Measurements from ENCODE around the gene FAXC.

The FAXC gene

GRCh38 chr6:99349171-99350141 is at the start of gene FAXC:
TSS of gene FAXC (minus strand) at chr6:99349674. CDS start at chr6:99349372, 302 bp downstream.
- H2AFZ ChIP-seq (ENCODE audit: low read depth, low read length): peak within 1 kb of the TSS; percentile 49; the same call in 1 of the 2 replicates
- no peaks in the 10 kb centered on the region for H4K20me1 ChIP-seq (ENCODE audit: insufficient read depth, low read length)
- H3K79me2 ChIP-seq (ENCODE audit: low read length): no peaks in the 10 kb centered on the region
- peaks cover 5% of the 10 kb centered on the region; the same call in 1 of the 2 replicates for H3K27me3 ChIP-seq (ENCODE audit: low read depth, low read length)
- TF ChIP-seq CTCF (IDR thresholded peaks at IDR 0.05; ENCODE audit: low read depth, low read length) (peak; percentile 37), EZH2phosphoT487 (IDR thresholded peaks at IDR 0.05; ENCODE audit: low read depth) (no peak)
- peak within 1 kb of the TSS; percentile 59 for H3K9ac ChIP-seq (ENCODE audit: low read length)
- H3K4me2 ChIP-seq (ENCODE audit: low read length): peak within 1 kb of the TSS; percentile 76
- H3K4me1 ChIP-seq (ENCODE audit: low read length): peaks cover 2% of the 10 kb centered on the region
- peak within 1 kb of the TSS; percentile 82 for H3K4me3 ChIP-seq (ENCODE audit: low read length)
- no peaks in the 10 kb centered on the region for H3K36me3 ChIP-seq (replicated peaks; ENCODE audit: low read depth, low read length)
- no peak within 1 kb of the TSS for H3K27ac ChIP-seq (ENCODE audit: low read length)
- no peaks in the 10 kb centered on the region for H3K9me3 ChIP-seq (ENCODE audit: insufficient read depth, low read length)

GRCh38 chr6:99397287-99397686 is 47.8 kb upstream of the FAXC start:
- H3K27me3 ChIP-seq (ENCODE audit: low read depth, low read length): no peaks in the 10 kb centered on the region
- H3K4me3 ChIP-seq (ENCODE audit: low read length): no peak overlapping the region
- 0 out of 2 replicates have a peak, but pooled peaks cover 5% of the 10 kb centered on the region for H3K4me1 ChIP-seq (ENCODE audit: low read length)
- no peak overlapping the region for H3K4me2 ChIP-seq (ENCODE audit: low read length)
- H3K36me3 ChIP-seq (replicated peaks; ENCODE audit: low read depth, low read length): peaks cover 15% of the 10 kb centered on the region
- H3K27ac ChIP-seq (ENCODE audit: low read length): no peak overlapping the region
- H3K9me3 ChIP-seq (ENCODE audit: insufficient read depth, low read length): no peaks in the 10 kb centered on the region
- no peak for TF ChIP-seq CTCF (IDR thresholded peaks at IDR 0.05; ENCODE audit: low read depth, low read length)
- TF ChIP-seq EZH2phosphoT487 (IDR thresholded peaks at IDR 0.05; ENCODE audit: low read depth): no peak
- no peak overlapping the region for H2AFZ ChIP-seq (ENCODE audit: low read depth, low read length)
- H3K79me2 ChIP-seq (ENCODE audit: low read length): no peaks in the 10 kb centered on the region
- H3K9ac ChIP-seq (ENCODE audit: low read length): no peak overlapping the region
- no peaks in the 10 kb centered on the region for H4K20me1 ChIP-seq (ENCODE audit: insufficient read depth, low read length)

GRCh38 chr6:99393698-99394531 is 44.4 kb upstream of the FAXC start, which contains the start of gene COQ3:
TSS of gene COQ3 (minus strand) at chr6:99394195. CDS start at chr6:99394179, 16 bp downstream.
- H3K36me3 ChIP-seq (replicated peaks; ENCODE audit: low read depth, low read length): no peaks in the 10 kb centered on the region
- peak within 1 kb of the TSS; percentile 90 for H3K4me2 ChIP-seq (ENCODE audit: low read length)
- H3K4me3 ChIP-seq (ENCODE audit: low read length): peak within 1 kb of the TSS; percentile 98
- H3K27me3 ChIP-seq (ENCODE audit: low read depth, low read length): no peaks in the 10 kb centered on the region
- 0 out of 2 replicates have a peak, but pooled peaks cover 5% of the 10 kb centered on the region for H3K4me1 ChIP-seq (ENCODE audit: low read length)
- peak within 1 kb of the TSS; percentile 92 for H2AFZ ChIP-seq (ENCODE audit: low read depth, low read length)
- H3K27ac ChIP-seq (ENCODE audit: low read length): peak within 1 kb of the TSS; percentile 76
- H4K20me1 ChIP-seq (ENCODE audit: insufficient read depth, low read length): no peaks in the 10 kb centered on the region
- peak within 1 kb of the TSS; percentile 83 for H3K9ac ChIP-seq (ENCODE audit: low read length)
- H3K9me3 ChIP-seq (ENCODE audit: insufficient read depth, low read length): no peaks in the 10 kb centered on the region
- TF ChIP-seq EZH2phosphoT487 (IDR thresholded peaks at IDR 0.05; ENCODE audit: low read depth) (no peak), CTCF (IDR thresholded peaks at IDR 0.05; ENCODE audit: low read depth, low read length) (no peak)
- no peaks in the 10 kb centered on the region for H3K79me2 ChIP-seq (ENCODE audit: low read length)

Measured in OCI-LY3 (cell line).